ENCODE results near the gene TRIM45. TPM values are rescaled to one million over a fixed set of nuclear protein-coding genes. Genes with fewer than 3 reads are reported as not detected.

The TRIM45 gene
- total RNA-seq, 1 donor from 2014 or later, result 6.7 TPM

DNA sequence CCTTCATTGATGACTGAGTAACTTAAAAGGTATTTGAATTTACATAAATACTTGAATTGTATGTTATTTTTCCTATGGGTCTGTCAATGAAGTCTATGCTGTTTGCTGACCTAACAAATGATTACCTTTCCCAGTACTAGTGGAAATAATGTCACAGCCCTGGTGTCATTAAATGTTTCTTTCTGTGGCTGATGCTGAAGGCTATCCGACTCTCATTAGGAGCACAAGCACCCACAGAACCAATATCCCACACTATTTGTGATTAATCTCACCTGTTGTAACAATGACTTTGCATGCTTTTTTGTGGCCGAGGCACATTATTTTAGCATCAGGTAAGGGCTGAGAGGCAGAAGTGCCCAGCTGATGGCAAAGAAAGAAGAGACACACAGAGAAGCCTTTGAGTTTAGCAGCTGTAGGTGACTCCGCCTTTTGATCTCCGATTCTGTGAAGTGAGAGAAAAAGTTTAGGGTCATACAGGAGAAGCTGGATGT lies 25.8 kb upstream of the TRIM45 start:
- H3K27ac Mint-ChIP-seq (ENCODE audit: unreplicated experiment), result no peak overlapping the region
- DNase-seq, result no peak
- H3K27me3 Mint-ChIP-seq (ENCODE audit: unreplicated experiment), result peaks cover 2% of the 10 kb centered on the region
- no peak overlapping the region for H3K4me3 Mint-ChIP-seq (ENCODE audit: unreplicated experiment)
- H3K36me3 Mint-ChIP-seq (ENCODE audit: unreplicated experiment), result no peaks in the 10 kb centered on the region
- peaks cover 2% of the 10 kb centered on the region for H3K9me3 Mint-ChIP-seq (ENCODE audit: unreplicated experiment)
- H3K4me1 Mint-ChIP-seq (ENCODE audit: low read depth, unreplicated experiment), result peaks cover 11% of the 10 kb centered on the region
- TF ChIP-seq, protein P1, sequence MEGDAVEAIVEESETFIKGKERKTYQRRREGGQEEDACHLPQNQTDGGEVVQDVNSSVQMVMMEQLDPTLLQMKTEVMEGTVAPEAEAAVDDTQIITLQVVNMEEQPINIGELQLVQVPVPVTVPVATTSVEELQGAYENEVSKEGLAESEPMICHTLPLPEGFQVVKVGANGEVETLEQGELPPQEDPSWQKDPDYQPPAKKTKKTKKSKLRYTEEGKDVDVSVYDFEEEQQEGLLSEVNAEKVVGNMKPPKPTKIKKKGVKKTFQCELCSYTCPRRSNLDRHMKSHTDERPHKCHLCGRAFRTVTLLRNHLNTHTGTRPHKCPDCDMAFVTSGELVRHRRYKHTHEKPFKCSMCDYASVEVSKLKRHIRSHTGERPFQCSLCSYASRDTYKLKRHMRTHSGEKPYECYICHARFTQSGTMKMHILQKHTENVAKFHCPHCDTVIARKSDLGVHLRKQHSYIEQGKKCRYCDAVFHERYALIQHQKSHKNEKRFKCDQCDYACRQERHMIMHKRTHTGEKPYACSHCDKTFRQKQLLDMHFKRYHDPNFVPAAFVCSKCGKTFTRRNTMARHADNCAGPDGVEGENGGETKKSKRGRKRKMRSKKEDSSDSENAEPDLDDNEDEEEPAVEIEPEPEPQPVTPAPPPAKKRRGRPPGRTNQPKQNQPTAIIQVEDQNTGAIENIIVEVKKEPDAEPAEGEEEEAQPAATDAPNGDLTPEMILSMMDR (IDR thresholded peaks at IDR 0.05; ENCODE audit: partially characterized antibody, unreplicated experiment), result no peak

DNA sequence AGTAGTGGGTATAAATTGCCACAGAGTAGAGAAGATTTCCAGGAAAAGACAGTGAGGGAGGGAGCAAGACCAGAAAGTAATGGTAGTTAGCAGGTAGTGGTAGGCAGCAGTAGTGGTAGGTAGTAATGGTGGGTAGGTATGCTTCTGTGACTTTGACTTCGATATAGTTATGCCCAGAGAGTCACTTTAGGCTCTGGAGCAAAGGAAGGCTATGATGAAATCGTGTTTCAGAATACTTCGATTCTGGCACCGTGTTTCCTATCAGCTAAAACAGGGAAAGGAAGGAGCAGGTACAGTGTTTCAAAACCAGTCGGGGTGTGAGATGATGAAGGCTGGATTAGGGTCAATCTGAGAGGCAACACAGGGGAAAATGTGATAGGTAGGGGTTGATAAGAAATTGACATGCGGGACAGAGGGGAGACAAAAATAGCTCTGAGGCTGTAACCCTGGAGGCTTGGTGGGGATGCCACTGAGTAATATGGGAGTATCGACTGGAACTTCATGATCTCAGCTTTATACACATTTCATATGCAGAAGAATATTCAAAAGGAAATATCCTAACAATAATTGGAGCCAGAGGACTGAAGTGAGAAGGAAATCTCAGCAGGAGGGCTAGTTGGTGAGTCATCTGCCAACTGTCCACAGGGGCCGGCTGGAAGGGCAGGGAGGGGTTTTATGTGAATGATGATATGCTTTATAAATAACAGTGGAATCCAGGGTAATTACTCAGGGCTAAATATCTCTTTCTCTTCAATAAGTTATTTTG lies 25.2 kb upstream of the TRIM45 start:
- TF ChIP-seq, protein P1 (IDR thresholded peaks at IDR 0.05; ENCODE audit: partially characterized antibody, unreplicated experiment), result no peak
- no peaks in the 10 kb centered on the region for H3K36me3 Mint-ChIP-seq (ENCODE audit: unreplicated experiment)
- no peak for DNase-seq
- H3K27ac Mint-ChIP-seq (ENCODE audit: unreplicated experiment), result no peak overlapping the region
- H3K4me1 Mint-ChIP-seq (ENCODE audit: low read depth, unreplicated experiment), result peaks cover 11% of the 10 kb centered on the region
- H3K4me3 Mint-ChIP-seq (ENCODE audit: unreplicated experiment), result no peak overlapping the region
- peaks cover 2% of the 10 kb centered on the region for H3K9me3 Mint-ChIP-seq (ENCODE audit: unreplicated experiment)
- H3K27me3 Mint-ChIP-seq (ENCODE audit: unreplicated experiment), result peaks cover 2% of the 10 kb centered on the region

DNA sequence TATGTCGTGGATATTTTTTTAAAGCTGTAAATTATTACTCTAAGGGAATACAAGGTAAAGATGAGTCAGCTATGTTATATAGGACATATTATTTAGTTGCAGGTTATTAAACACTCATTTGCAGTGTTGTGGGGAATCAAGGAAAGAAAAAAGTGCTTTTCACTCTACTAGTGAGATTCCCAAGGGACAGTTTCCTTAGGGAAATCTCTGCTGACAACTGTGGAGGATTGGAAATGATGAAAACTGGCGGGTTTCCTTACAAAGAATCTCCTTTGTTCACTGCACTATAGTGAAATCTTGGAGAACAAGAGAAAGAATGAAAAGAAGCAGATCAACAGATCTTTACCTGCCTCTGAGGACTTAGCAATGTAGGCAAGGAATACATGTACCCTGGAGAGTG lies 24.5 kb upstream of the TRIM45 start:
- no peak for DNase-seq
- peaks cover 11% of the 10 kb centered on the region for H3K4me1 Mint-ChIP-seq (ENCODE audit: low read depth, unreplicated experiment)
- H3K36me3 Mint-ChIP-seq (ENCODE audit: unreplicated experiment), result no peaks in the 10 kb centered on the region
- no peak overlapping the region for H3K27ac Mint-ChIP-seq (ENCODE audit: unreplicated experiment)
- peaks cover 2% of the 10 kb centered on the region for H3K27me3 Mint-ChIP-seq (ENCODE audit: unreplicated experiment)
- H3K9me3 Mint-ChIP-seq (ENCODE audit: unreplicated experiment), result peaks cover 1% of the 10 kb centered on the region
- no peak overlapping the region for H3K4me3 Mint-ChIP-seq (ENCODE audit: unreplicated experiment)
- TF ChIP-seq, protein P1 (IDR thresholded peaks at IDR 0.05; ENCODE audit: partially characterized antibody, unreplicated experiment), result no peak

DNA sequence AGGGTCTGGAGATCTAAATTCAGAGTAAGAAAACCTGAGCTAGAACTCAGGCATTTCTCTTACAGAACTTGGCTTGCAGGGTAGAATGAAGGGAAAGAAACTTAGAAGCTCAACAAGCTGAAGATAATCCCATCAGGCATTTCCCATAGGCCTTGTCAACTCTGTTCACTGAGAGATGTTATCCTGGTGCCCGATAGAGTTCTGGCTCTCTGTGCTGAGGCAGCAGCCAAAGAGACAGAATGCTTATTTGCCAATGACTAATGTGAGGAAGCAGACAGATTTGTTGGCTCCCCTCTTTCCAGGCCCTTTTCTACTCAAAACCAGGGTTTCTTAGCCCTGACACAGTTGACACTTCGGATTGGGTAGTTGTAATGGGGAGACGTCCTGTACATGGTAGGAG lies 22.3 kb upstream of the TRIM45 start:
- Mint-ChIP-seq H3K36me3 (ENCODE audit: unreplicated experiment) (no peaks in the 10 kb centered on the region), H3K4me1 (ENCODE audit: low read depth, unreplicated experiment) (peaks cover 12% of the 10 kb centered on the region)

DNA sequence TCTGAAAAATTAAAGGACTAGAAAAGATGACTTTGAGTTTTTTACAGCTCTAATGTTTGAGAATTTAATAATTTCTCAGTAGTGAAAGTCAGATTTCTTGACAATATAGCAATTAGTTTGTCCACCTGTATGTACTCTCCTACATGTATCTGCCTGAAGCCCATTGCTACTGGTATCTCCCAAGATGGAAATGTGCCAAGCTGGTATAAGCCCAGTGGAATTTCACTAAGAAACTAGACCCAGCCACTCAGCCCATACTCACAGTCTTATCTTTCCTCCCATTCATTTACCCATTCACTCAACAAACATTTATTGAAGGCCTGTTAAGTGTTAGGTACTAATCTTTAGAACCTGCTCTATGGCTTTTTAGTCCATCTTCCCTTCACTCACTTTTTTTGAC lies 21.6 kb upstream of the TRIM45 start:
- Mint-ChIP-seq H3K4me3 (ENCODE audit: unreplicated experiment) (no peak overlapping the region), H3K27ac (ENCODE audit: unreplicated experiment) (no peak overlapping the region), H3K27me3 (ENCODE audit: unreplicated experiment) (peaks cover 2% of the 10 kb centered on the region), H3K4me1 (ENCODE audit: low read depth, unreplicated experiment) (peaks cover 13% of the 10 kb centered on the region), H3K36me3 (ENCODE audit: unreplicated experiment) (no peaks in the 10 kb centered on the region), H3K9me3 (ENCODE audit: unreplicated experiment) (peaks cover 2% of the 10 kb centered on the region)
- TF ChIP-seq, protein P1 (IDR thresholded peaks at IDR 0.05; ENCODE audit: partially characterized antibody, unreplicated experiment), result no peak
- no peak for DNase-seq

More for the DNA sequence above, 22.3 kb upstream of the TRIM45 start:
- no peak for DNase-seq
- Mint-ChIP-seq H3K27ac (ENCODE audit: unreplicated experiment) (no peak overlapping the region), H3K4me3 (ENCODE audit: unreplicated experiment) (no peak overlapping the region), H3K27me3 (ENCODE audit: unreplicated experiment) (peaks cover 2% of the 10 kb centered on the region), H3K9me3 (ENCODE audit: unreplicated experiment) (no peaks in the 10 kb centered on the region)
- TF ChIP-seq, protein P1 (IDR thresholded peaks at IDR 0.05; ENCODE audit: partially characterized antibody, unreplicated experiment), result no peak
